HepG2 (cell line): Measurements from ENCODE around the gene TPCN2. TPM values are rescaled to one million over a fixed set of nuclear protein-coding genes. Genes with fewer than 3 reads are reported as not detected.
A peak's percentile ranks its signal among the peaks of the same experiment; 100 is the strongest.

Experiments used
- ATAC-seq: fragments of 200-7000 bp; cut with Tn5 transposase; 3 replicates; pipeline ENCODE4 v1.9.1; 2020; ENCODE audit warnings: mild to moderate bottlenecking, moderate library complexity
- BruUV-seq: library from RNA; stranded (reverse); fragments of 400-500 nt; replicated peaks from 2 replicates; lab custom pipeline; 2021; lab: Mats Ljungman, UMichigan
- CTCF ChIA-PET: fragments of 300-600 bp; formaldehyde crosslinking; extraction: SDS; loops from one replicate; lab custom pipeline; 2021; ENCODE audit warnings: low total read pairs, inconsistent platforms, low intra/inter-chr PET ratio; lab: Yijun Ruan, JAX
- POLR2A ChIA-PET: fragments of 350-600 bp; sonication (Branson Sonifier 250); formaldehyde crosslinking; loops from one replicate; lab custom pipeline; 2020; ENCODE audit warnings: antibody characterized with exemption, inconsistent platforms; lab: Yijun Ruan, JAX
- DNase-seq: peaks from one replicate; pipeline ENCODE4 v3.0.0-alpha.2; 2015; ENCODE audit warnings: low spot score
- FAIRE-seq: peaks from 3 replicates; lab custom pipeline; 2011; peaks lifted over from hg19 to GRCh38; lab: Jason Lieb, UNC
- H2AFZ ChIP-seq: one replicate; pipeline ENCODE4 v1.6.1; 2011; ENCODE audit warnings: low read length, inconsistent platforms
- H3K27ac ChIP-seq: fragments of 300-600 bp; 3 replicates; pipeline ENCODE4 v1.8.0; 2011; ENCODE audit warnings: mixed run types, mild to moderate bottlenecking, mixed read lengths, low read length, inconsistent platforms; ENCODE audit not compliant: insufficient read depth; ENCODE audit errors: extremely low read length
- H3K27me3 ChIP-seq, 2 experiments: fragments of 200-600 bp in 1 of 2; 2 replicates in 1 of 2; 3 replicates in 1 of 2; pipeline versions ENCODE4 v1.6.0 to v1.8.0; 2011; ENCODE audit warnings: low read length in 2 of 2, mild to moderate bottlenecking in 2 of 2, moderate library complexity in 2 of 2, inconsistent platforms in 1 of 2; ENCODE audit not compliant: insufficient read depth in 2 of 2, control insufficient read depth in 1 of 2
- H3K36me3 ChIP-seq, 2 experiments: fragments of 200-600 bp in 1 of 2; replicated peaks in 1 of 2; 2 replicates in 1 of 2; 3 replicates in 1 of 2; pipeline versions ENCODE4 v1.5.1 to v1.8.0; 2011; ENCODE audit warnings: low read length in 2 of 2, inconsistent platforms in 1 of 2; ENCODE audit not compliant: insufficient read depth in 2 of 2, control insufficient read depth in 1 of 2
- H3K4me1 ChIP-seq: 2 replicates; pipeline ENCODE4 v1.5.1; 2012; ENCODE audit warnings: low read length, inconsistent platforms; ENCODE audit not compliant: insufficient read depth
- H3K4me2 ChIP-seq: 2 replicates; pipeline ENCODE4 v1.6.0; 2011; ENCODE audit warnings: low read depth, low read length, inconsistent platforms
- H3K4me3 ChIP-seq, 3 experiments: fragments of 200-600 bp in 1 of 3; sonication (generic), shearing (Covaris generic) in 1 of 3; replicated peaks in 1 of 3; 2 replicates each; pipeline ENCODE4 v1.5.1; 2011 to 2016; ENCODE audit warnings: low read length in 3 of 3, inconsistent platforms in 2 of 3, low read depth in 2 of 3, mild to moderate bottlenecking in 2 of 3, control low read depth in 1 of 3, mixed read lengths in 1 of 3; ENCODE audit not compliant: insufficient read depth in 1 of 3
- H3K79me2 ChIP-seq: one replicate; pipeline ENCODE4 v1.6.1; 2011; ENCODE audit warnings: low read length, inconsistent platforms; ENCODE audit not compliant: insufficient read depth
- H3K9ac ChIP-seq: 2 replicates; pipeline ENCODE4 v1.6.0; 2011; ENCODE audit warnings: mild to moderate bottlenecking, low read depth, low read length, inconsistent platforms; ENCODE audit not compliant: insufficient read depth
- H3K9me3 ChIP-seq: 2 replicates; pipeline ENCODE4 v1.5.1; 2012; ENCODE audit warnings: mild to moderate bottlenecking, low read length
- H4K20me1 ChIP-seq: 2 replicates; pipeline ENCODE4 v1.6.0; 2011; ENCODE audit warnings: inconsistent platforms, mild to moderate bottlenecking, low read length, moderate library complexity; ENCODE audit not compliant: insufficient read depth
- AGO2 ChIP-seq: fragments of 200-400 bp; formaldehyde crosslinking; optimal IDR thresholded peaks from 2 replicates; pipeline ENCODE3; 2017; ENCODE audit warnings: mild to moderate bottlenecking, low read depth, low read length, moderate library complexity
- ATF2 ChIP-seq: sonication (generic); formaldehyde crosslinking; IDR thresholded peaks from 2 replicates; pipeline ENCODE4 v1.4.0; 2020; ENCODE audit warnings: missing genetic modification reagents
- BORCS8-MEF2B ChIP-seq: sonication (generic); formaldehyde crosslinking; IDR thresholded peaks from 2 replicates; pipeline ENCODE4 v1.8.0; 2022; ENCODE audit warnings: mild to moderate bottlenecking, missing genetic modification reagents
- DR1 ChIP-seq: sonication (generic); formaldehyde crosslinking; IDR thresholded peaks from 2 replicates; pipeline ENCODE4 v1.8.0; 2021; ENCODE audit warnings: mild to moderate bottlenecking, missing genetic modification reagents, inconsistent platforms
- E2F2 ChIP-seq: sonication (generic); formaldehyde crosslinking; IDR thresholded peaks from 2 replicates; pipeline ENCODE4 v1.4.0; 2020; ENCODE audit warnings: missing genetic modification reagents, borderline replicate concordance
- EP300 ChIP-seq, 3 experiments: sonication (generic) in 1 of 3; formaldehyde crosslinking in 1 of 3; IDR thresholded peaks; 2 replicates each; pipeline versions ENCODE4 v1.5.1 to v1.6.1; 2011 to 2020; ENCODE audit warnings: low read depth in 2 of 3, low read length in 2 of 3, borderline replicate concordance in 1 of 3, improper control_type of control experiment in 1 of 3, mild to moderate bottlenecking in 1 of 3, missing genetic modification reagents in 1 of 3, moderate library complexity in 1 of 3
- GFI1 ChIP-seq: sonication (generic); formaldehyde crosslinking; IDR thresholded peaks from 2 replicates; pipeline ENCODE4 v1.5.0; 2020; ENCODE audit warnings: missing genetic modification reagents, mild to moderate bottlenecking, borderline replicate concordance
- HDAC2 ChIP-seq: sonication (generic); formaldehyde crosslinking; IDR thresholded peaks from 2 replicates; pipeline ENCODE4 v1.4.0; 2020; ENCODE audit warnings: missing genetic modification reagents
- HMGXB4 ChIP-seq, 2 experiments: sonication (generic) in 1 of 2; formaldehyde crosslinking in 1 of 2; IDR thresholded peaks; 2 replicates each; pipeline versions ENCODE4 v1.4.0 to v1.6.1; 2018 to 2020; ENCODE audit warnings: missing genetic modification reagents in 2 of 2, borderline replicate concordance in 1 of 2, low read depth in 1 of 2, mild to moderate bottlenecking in 1 of 2, missing biosample characterization in 1 of 2
- NFE2L2 ChIP-seq: fragments of 150-350 bp; IDR thresholded peaks from 2 replicates; pipeline ENCODE4 v1.6.1; 2014; ENCODE audit warnings: low read length
- NFRKB ChIP-seq: fragments of 450-650 bp; IDR thresholded peaks from 2 replicates; pipeline ENCODE4 v1.6.1; 2017
- RARG ChIP-seq: sonication (generic); formaldehyde crosslinking; IDR thresholded peaks from 2 replicates; pipeline ENCODE4 v1.4.0; 2020; ENCODE audit warnings: low read depth, mild to moderate bottlenecking, missing genetic modification reagents
- SMC3 ChIP-seq: IDR thresholded peaks from 2 replicates; pipeline ENCODE4 v1.6.1; 2011; ENCODE audit warnings: low read length, improper control_type of control experiment
- SRF ChIP-seq: IDR thresholded peaks from 2 replicates; pipeline ENCODE4 v1.6.1; 2011; ENCODE audit warnings: mild to moderate bottlenecking, low read depth, low read length, moderate library complexity
- SUZ12 ChIP-seq: fragments of 150-350 bp; IDR thresholded peaks from 2 replicates; pipeline ENCODE4 v1.6.1; 2014; ENCODE audit warnings: low read depth, low read length
- ZC3H4 ChIP-seq: sonication (generic); formaldehyde crosslinking; IDR thresholded peaks from 2 replicates; pipeline ENCODE4 v1.4.0; 2020; ENCODE audit warnings: missing genetic modification reagents, borderline replicate concordance
- ZNF33A ChIP-seq: sonication (generic); formaldehyde crosslinking; IDR thresholded peaks from 2 replicates; pipeline ENCODE4 v1.5.1; 2020; ENCODE audit warnings: missing genetic modification reagents, mild to moderate bottlenecking, moderate library complexity, borderline replicate concordance
- ZNF451 ChIP-seq: sonication (generic); formaldehyde crosslinking; IDR thresholded peaks from 2 replicates; pipeline ENCODE4 v1.5.0; 2020; ENCODE audit warnings: mild to moderate bottlenecking, missing genetic modification reagents
- WGBS: methylation state at CpG from one replicate; pipeline ENCODE4 v1.1.6; 2017; ENCODE audit warnings: low lambda C conversion rate; 5-methylcytosine and 5-hydroxymethylcytosine counted together
- in situ Hi-C: cut with HindIII; loops from 2 replicates; pipeline ENCODE4 v1.10.0; 2017; ENCODE audit warnings: low pct_unique_long_range_greater_than_20kb; ENCODE audit not compliant: extremely low pct_ligation_motif_present
- intact Hi-C: fragments of 100-400 bp; cut with micrococcal nuclease; formaldehyde crosslinking; loops from one replicate; pipeline ENCODE4 v1.10.0; 2022; ENCODE audit not compliant: unreplicated experiment
- polyA plus RNA-seq, 8 experiments: library from polyadenylated mRNA; depleted of rRNA in 3 of 8; stranded (reverse) in 7 of 8; unstranded in 1 of 8; fragments of >200 nt; fragmentation: Illumina TruSeq in 4 of 8; extraction: Trizol in 4 of 8; gene quantifications; 2 replicates each; pipeline versions ENCODE4 v1.2.1 to v1.2.3, GENCODE V29; 2011 to 2016; ENCODE audit warnings: low read depth in 4 of 8, missing spikeins in 1 of 8, mixed read lengths in 1 of 8; ENCODE audit not compliant: insufficient read depth in 1 of 8
- total RNA-seq, 5 experiments: library from RNA; depleted of rRNA; stranded (reverse); fragments of >200 nt; fragmentation: Illumina TruSeq; extraction: Trizol; gene quantifications; 2 replicates each; pipeline ENCODE4 v1.2.3, GENCODE V29; 2016; ENCODE audit warnings: low read depth in 1 of 5

TPCN2 gene
- total and polyA plus RNA-seq, 2 of the 13 experiments (the other 11 are each of a cell fraction or from before 2014, with no cell fraction given): 5.6 to 5.9 TPM

- CTCF ChIA-PET: no interaction called here
- 100% methylated on average over 9 of the region's 14 CpGs for WGBS
- H3K9me3 ChIP-seq: no peaks in the 10 kb centered on the region
Observed at GRCh38 chr11:69057801-69058200, 9.1 kb downstream of the TPCN2 start.

GRCh38 chr11:69058511-69059270 lies 10.0 kb downstream of the TPCN2 start:
- ChIA-PET CTCF (no interaction called here), POLR2A (no interaction called here)
- no TSS peak for BruUV-seq
- Histone ChIP-seq H3K79me2 (no peaks in the 10 kb centered on the region), H3K4me3 (no peak overlapping the region), H3K4me1 (peaks cover 11% of the 10 kb centered on the region), H3K27ac (no peak overlapping the region), H3K9ac (no peak overlapping the region), H3K27me3 (no peaks in the 10 kb centered on the region), H3K9me3 (no peaks in the 10 kb centered on the region), H4K20me1 (peaks cover 5% of the 10 kb centered on the region; the same call in 1 of the 2 replicates), H3K36me3 (peaks cover 4 to 13% of the 10 kb centered on the region in 2 experiments; a peak in 3 of 5 replicates), H2AFZ (no peak overlapping the region), H3K4me2 (no peak overlapping the region)
- FAIRE-seq (no peak), DNase-seq (no peak), ATAC-seq (no peak)
- in situ Hi-C loops (no loop called here), intact Hi-C loops (no loop called here)
- 93% methylated on average over 15 of the region's 23 CpGs for WGBS
- TF ChIP-seq NFRKB (no peak), HMGXB4 (CRISPR knock-in tag; IDR thresholded peaks at IDR 0.05; ENCODE audit: borderline replicate concordance in 1 of 2, low read depth in 1 of 2) (no peak), E2F2 (no peak), ATF2 (no peak), GFI1 (CRISPR knock-in tag) (no peak), SRF (no peak), ZNF33A (CRISPR knock-in tag) (no peak), NFE2L2 (no peak), BORCS8-MEF2B (CRISPR knock-in tag) (no peak), ZC3H4 (CRISPR knock-in tag) (no peak)

More at GRCh38 chr11:69057801-69058200, 9.1 kb downstream of the TPCN2 start:
- TF ChIP-seq DR1 (CRISPR knock-in tag): no peak
- TF ChIP-seq SMC3: no peak
- no peak for TF ChIP-seq SUZ12
- TF ChIP-seq AGO2: peak; percentile 10
- no peak for TF ChIP-seq ZNF451 (CRISPR knock-in tag)
- TF ChIP-seq HDAC2: no peak
- no peak for TF ChIP-seq RARG (CRISPR knock-in tag)
- TF ChIP-seq EP300 (IDR thresholded peaks at IDR 0.05; ENCODE audit: low read depth in 2 of 2, low read length in 2 of 2): no peak
- TF ChIP-seq EP300 (CRISPR knock-in tag; IDR thresholded peaks at IDR 0.05; ENCODE audit: borderline replicate concordance): no peak
- Histone ChIP-seq H3K27ac (no peak overlapping the region), H3K36me3 (peaks cover 2 to 12% of the 10 kb centered on the region in 2 experiments; a peak in 3 of 5 replicates), H3K4me3 (no peak overlapping the region), H2AFZ (no peak overlapping the region), H3K4me2 (no peak overlapping the region), H3K27me3 (no peaks in the 10 kb centered on the region), H3K9ac (no peak overlapping the region), H3K79me2 (no peaks in the 10 kb centered on the region), H3K4me1 (peaks cover 11% of the 10 kb centered on the region), H4K20me1 (peaks cover 5% of the 10 kb centered on the region; the same call in 1 of the 2 replicates)
- in situ Hi-C loops: no loop called here
- DNase-seq (no peak), FAIRE-seq (no peak), ATAC-seq (no peak)
- intact Hi-C loops: no loop called here
- no TSS peak for BruUV-seq
- POLR2A ChIA-PET: no interaction called here
